B cell (primary cell): Measurements from ENCODE around the gene HECTD1. TPM values are rescaled to one million over a fixed set of nuclear protein-coding genes. Genes with fewer than 3 reads are reported as not detected.

Experiments used
- ATAC-seq: fragments of 200-7000 bp; cut with Tn5 transposase; one replicate; pipeline ENCODE4 v1.10.0; 2021; ENCODE audit warnings: low read depth, mild to moderate bottlenecking, moderate number of reproducible peaks, moderate library complexity
- CTCF ChIA-PET: fragments of 350-600 bp; sonication (Branson Sonifier 250); formaldehyde crosslinking; loops from one replicate; lab custom pipeline; 2021; ENCODE audit warnings: antibody characterized with exemption, inconsistent platforms; lab: Charles Lee
- POLR2A ChIA-PET: fragments of 350-600 bp; sonication (Branson Sonifier 250); formaldehyde crosslinking; loops from one replicate; lab custom pipeline; 2021; ENCODE audit warnings: antibody characterized with exemption; lab: Charles Lee
- DNase-seq: peaks from one replicate; pipeline ENCODE4 v3.0.0; 2013
- H2AFZ ChIP-seq: 2 replicates; pipeline ENCODE4 v1.6.1; 2012; ENCODE audit warnings: mild to moderate bottlenecking, low read depth, low read length; ENCODE audit not compliant: insufficient read depth, poor library complexity, severe bottlenecking
- H3K27ac ChIP-seq, 2 donors: 1 replicate in 1 of 2; 2 replicates in 1 of 2; pipeline ENCODE4 v1.5.1; 2012 to 2013; ENCODE audit warnings: low read length in 2 of 2, mild to moderate bottlenecking in 2 of 2, moderate library complexity in 1 of 2
- H3K27me3 ChIP-seq, 4 experiments: fragments of 200-600 bp in 1 of 4; sonication (generic) in 1 of 4; replicated peaks in 1 of 4; 1 replicate in 2 of 4; 2 replicates in 2 of 4; pipeline versions ENCODE4 v1.6.1 to v1.7.0; 2013 to 2016; ENCODE audit warnings: low read length in 3 of 4, mild to moderate bottlenecking in 2 of 4, mixed read lengths in 1 of 4, moderate library complexity in 1 of 4; ENCODE audit not compliant: insufficient read depth in 4 of 4, control insufficient read depth in 3 of 4; ENCODE audit errors: control extremely low read depth in 1 of 4
- H3K36me3 ChIP-seq, 2 experiments: replicated peaks in 1 of 2; 1 replicate in 1 of 2; 2 replicates in 1 of 2; pipeline versions ENCODE4 v1.6.1 to v1.7.1; 2013; ENCODE audit warnings: low read length in 1 of 2; ENCODE audit not compliant: insufficient read depth in 2 of 2, control insufficient read depth in 1 of 2; ENCODE audit errors: control extremely low read depth in 1 of 2, extremely low read depth in 1 of 2
- H3K4me1 ChIP-seq, 2 donors: fragments of 200-600 bp in 1 of 2; sonication (generic) in 1 of 2; 1 replicate in 1 of 2; 2 replicates in 1 of 2; pipeline versions ENCODE4 v1.5.1 to v1.6.1; 2013 to 2017; ENCODE audit warnings: low read length in 2 of 2; ENCODE audit not compliant: control insufficient read depth in 2 of 2, insufficient read depth in 2 of 2
- H3K4me2 ChIP-seq: replicated peaks from 2 replicates; pipeline ENCODE3; 2012; ENCODE audit warnings: mild to moderate bottlenecking, low read depth, low read length; ENCODE audit not compliant: poor library complexity, severe bottlenecking
- H3K4me3 ChIP-seq, 5 experiments: fragments of 200-600 bp in 1 of 5; sonication (generic) in 1 of 5; 1 replicate in 3 of 5; 2 replicates in 2 of 5; pipeline versions ENCODE4 v1.5.1 to v1.7.0; 2011 to 2016; ENCODE audit warnings: low read length in 4 of 5, mild to moderate bottlenecking in 4 of 5, low read depth in 2 of 5, control low read depth in 1 of 5, moderate library complexity in 1 of 5; ENCODE audit not compliant: insufficient read depth in 1 of 5; ENCODE audit errors: control extremely low read depth in 1 of 5, extremely low read depth in 1 of 5
- H3K79me2 ChIP-seq: fragments of 200-600 bp; sonication (generic); one replicate; pipeline ENCODE4 v1.6.0; 2016; ENCODE audit warnings: low read length; ENCODE audit not compliant: control insufficient read depth, insufficient read depth
- H3K9ac ChIP-seq: fragments of 200-600 bp; sonication (generic); 2 replicates; pipeline ENCODE4 v1.6.1; 2017; ENCODE audit warnings: mild to moderate bottlenecking, low read length, moderate library complexity
- H3K9me3 ChIP-seq, 3 donors: one replicate each; pipeline versions ENCODE4 v1.6.1 to v1.7.1; 2013; ENCODE audit warnings: low read length in 2 of 3; ENCODE audit not compliant: control insufficient read depth in 2 of 3, insufficient read depth in 1 of 3; ENCODE audit errors: control extremely low read depth in 1 of 3
- H4K20me1 ChIP-seq: 2 replicates; pipeline ENCODE4 v1.6.0; 2012; ENCODE audit warnings: mild to moderate bottlenecking, low read length; ENCODE audit not compliant: insufficient read depth, control insufficient read depth, poor library complexity, severe bottlenecking
- H3K27ac Mint-ChIP-seq: one replicate; pipeline ENCODE4 v1.8.0; 2021; ENCODE audit warnings: mixed read lengths
- H3K27me3 Mint-ChIP-seq: one replicate; pipeline ENCODE4 v1.8.0; 2021; ENCODE audit warnings: mixed read lengths
- H3K4me1 Mint-ChIP-seq: one replicate; pipeline ENCODE4 v1.8.0; 2021; ENCODE audit warnings: mixed read lengths
- H3K4me3 Mint-ChIP-seq: one replicate; pipeline ENCODE4 v1.8.0; 2021; ENCODE audit warnings: mixed read lengths
- H3K9me3 Mint-ChIP-seq: one replicate; pipeline ENCODE4 v1.8.0; 2022; ENCODE audit warnings: mixed read lengths; ENCODE audit not compliant: insufficient read depth
- CTCF ChIP-seq: fragments of 200-600 bp; IDR thresholded peaks from one replicate; pipeline ENCODE4 v1.8.0; 2022; ENCODE audit warnings: antibody characterized with exemption, mild to moderate bottlenecking
- EZH2 ChIP-seq: IDR thresholded peaks from 2 replicates; pipeline ENCODE4 v1.6.1; 2012; ENCODE audit warnings: borderline replicate concordance, low read depth, mild to moderate bottlenecking, moderate library complexity, low read length; ENCODE audit not compliant: insufficient read depth, poor library complexity, severe bottlenecking
- WGBS: methylation state at CpG from one replicate; pipeline ENCODE4 v1.1.5; 2013; ENCODE audit warnings: missing lambda C conversion rate; ENCODE audit not compliant: insufficient coverage; 5-methylcytosine and 5-hydroxymethylcytosine counted together
- intact Hi-C: fragments of 100-400 bp; cut with micrococcal nuclease; formaldehyde crosslinking; loops from one replicate; pipeline ENCODE4 v1.10.0; 2022
- polyA plus RNA-seq: library from polyadenylated mRNA; depleted of rRNA; stranded (reverse); fragments of >200 nt; gene quantifications from 2 replicates; pipeline ENCODE4 v1.2.3, GENCODE V29; 2012
- total RNA-seq, 2 donors: library from RNA; stranded (reverse); fragments of 120-200 nt in 1 of 2; gene quantifications; 1 replicate in 1 of 2; 2 replicates in 1 of 2; pipeline versions ENCODE4 v1.2.3 to v1.2.4, GENCODE V29; 2013 to 2022

Gene HECTD1
- total and polyA plus RNA-seq, 2 donors (not counting 1 experiment from before 2014, with no cell fraction given), result 63.1 to 184 TPM

- H2AFZ ChIP-seq, result peak overlapping the region; percentile 93
- WGBS, result under 1% methylated on average over 52 of the region's 55 CpGs
- H3K36me3 ChIP-seq, result peaks cover 4 to 6% of the 10 kb centered on the region in 2 experiments
- POLR2A ChIA-PET, result interaction anchor here (1.4 to 2.5 kb wide), 3 partner anchors 181 to 252 kb away, joined by 3 to 15 read pairs (median 9); partner anchors contain the start of genes AP4S1, HEATR5A and STRN3
- peaks cover 8% of the 10 kb centered on the region for H4K20me1 ChIP-seq
- Mint-ChIP-seq H3K4me3 (peak overlapping the region; percentile 99), H3K4me1 (peaks cover 39% of the 10 kb centered on the region), H3K27me3 (no peaks in the 10 kb centered on the region), H3K9me3 (no peaks in the 10 kb centered on the region), H3K27ac (peak overlapping the region; percentile 99)
- peak overlapping the region; percentile 91 for H3K9ac ChIP-seq
- no peak for TF ChIP-seq CTCF
- no peak for TF ChIP-seq EZH2
- H3K27me3 ChIP-seq, result no peaks in the 10 kb centered on the region
- H3K9me3 ChIP-seq, result no peaks in the 10 kb centered on the region
- intact Hi-C loops, result loop anchor here (1.0 to 5.0 kb wide), 6 partner anchors 180 to 996 kb away; partner anchors contain the start of genes HEATR5A, NUBPL, RNU6-7 and RNU6-8
- H3K4me3 ChIP-seq, result peak overlapping the region; percentile 72 to 90 (median 83)
- peak overlapping the region; percentile 94 to 97 for H3K27ac ChIP-seq
- H3K4me1 ChIP-seq, result peaks cover 21 to 27% of the 10 kb centered on the region in 2 donors
- peak; percentile 8 for ATAC-seq
- CTCF ChIA-PET, result interaction anchor here (1.2 to 2.9 kb wide), 4 partner anchors 8 to 585 kb away, joined by 4 to 10 read pairs (median 6); partner anchors contain the start of genes AP4S1, SCFD1 and STRN3
- peaks cover 49% of the 10 kb centered on the region for H3K79me2 ChIP-seq
- no peak for DNase-seq
- H3K4me2 ChIP-seq, result peak overlapping the region; percentile 89
Observed at GRCh38 chr14:31206536-31207286, 882 bp downstream of the HECTD1 start.
